Midbrain (tissue), 1 donor: Measurements from ENCODE around the gene CELSR1.

Experiments used
- DNase-seq: peaks from one replicate; lab custom pipeline; 2025; lab: John Stamatoyannopoulos, UW

Gene CELSR1

DNA sequence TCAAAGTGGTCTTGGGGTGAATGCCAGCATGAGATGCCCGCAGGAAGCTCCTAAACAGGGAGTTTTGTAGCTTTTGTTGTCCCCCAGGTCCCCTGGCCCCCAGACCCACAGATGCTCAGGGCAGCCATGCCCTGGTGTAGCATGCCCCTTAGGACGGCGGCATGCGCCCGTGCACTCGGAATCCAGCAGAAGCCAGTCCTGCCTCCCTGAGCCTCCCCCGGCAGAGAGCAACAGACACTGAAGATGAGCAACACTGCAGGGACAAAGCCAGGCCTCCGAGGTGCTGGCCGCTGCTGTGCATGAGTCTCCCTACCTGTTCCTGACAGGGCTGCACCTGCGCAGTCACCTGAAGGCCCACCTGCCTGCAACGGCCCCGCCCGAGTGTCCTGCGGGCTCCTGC lies 142.8 kb downstream of the CELSR1 start:
- no peak for DNase-seq

DNA sequence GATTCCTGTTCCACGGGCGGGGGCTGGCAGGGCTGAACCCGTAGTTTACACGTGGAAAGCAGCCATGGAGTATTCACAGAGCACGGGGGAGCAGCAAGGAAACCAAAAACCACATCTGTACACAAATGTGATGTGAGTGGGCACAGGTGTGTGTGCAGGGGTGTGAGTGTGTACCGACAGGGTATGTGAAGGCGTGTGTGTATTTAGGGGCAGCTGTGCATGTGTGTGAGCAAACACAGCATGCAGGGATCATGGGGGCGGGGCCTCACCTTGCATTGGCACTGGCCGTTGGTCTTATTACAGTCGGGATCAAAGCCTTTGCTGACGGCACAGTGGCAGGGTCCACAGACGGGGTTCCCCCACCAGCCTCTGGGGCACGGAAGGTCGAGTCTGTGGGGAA lies 143.5 kb downstream of the CELSR1 start:
- DNase-seq: no peak

DNA sequence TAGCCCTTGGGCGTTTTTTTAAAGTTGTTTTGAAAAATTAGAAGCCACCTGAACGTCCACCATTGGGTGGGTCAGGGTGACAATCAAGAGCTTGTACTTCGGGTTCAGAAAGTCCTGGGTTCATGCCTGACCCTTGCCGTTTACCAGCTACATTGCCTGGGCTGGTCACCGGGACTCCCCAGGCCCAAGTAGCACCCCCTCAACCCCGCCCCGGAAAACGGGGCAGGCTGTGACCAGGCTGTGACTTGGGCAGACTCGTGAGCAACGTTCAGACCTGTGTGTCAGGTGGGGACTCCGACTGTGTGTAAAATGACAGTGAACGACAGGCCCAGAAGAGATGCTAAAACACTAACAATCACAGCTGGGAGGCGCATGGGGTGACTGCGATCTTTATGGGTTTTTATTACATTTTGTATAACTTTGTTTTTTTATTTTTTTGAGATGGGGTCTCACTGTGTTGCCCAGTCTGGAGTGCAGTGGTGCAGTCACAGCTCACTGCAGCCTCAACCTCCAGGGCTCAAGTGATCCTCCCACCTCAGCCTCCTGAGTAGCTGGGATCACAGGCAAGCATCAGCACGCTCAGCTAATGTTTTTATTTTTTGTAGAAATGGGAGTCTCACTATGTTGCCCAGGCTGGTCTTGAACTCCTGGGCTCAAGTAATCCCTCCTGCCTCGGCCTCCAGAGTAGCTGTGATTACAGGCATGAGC lies 145.1 kb downstream of the CELSR1 start:
- DNase-seq: no peak

DNA sequence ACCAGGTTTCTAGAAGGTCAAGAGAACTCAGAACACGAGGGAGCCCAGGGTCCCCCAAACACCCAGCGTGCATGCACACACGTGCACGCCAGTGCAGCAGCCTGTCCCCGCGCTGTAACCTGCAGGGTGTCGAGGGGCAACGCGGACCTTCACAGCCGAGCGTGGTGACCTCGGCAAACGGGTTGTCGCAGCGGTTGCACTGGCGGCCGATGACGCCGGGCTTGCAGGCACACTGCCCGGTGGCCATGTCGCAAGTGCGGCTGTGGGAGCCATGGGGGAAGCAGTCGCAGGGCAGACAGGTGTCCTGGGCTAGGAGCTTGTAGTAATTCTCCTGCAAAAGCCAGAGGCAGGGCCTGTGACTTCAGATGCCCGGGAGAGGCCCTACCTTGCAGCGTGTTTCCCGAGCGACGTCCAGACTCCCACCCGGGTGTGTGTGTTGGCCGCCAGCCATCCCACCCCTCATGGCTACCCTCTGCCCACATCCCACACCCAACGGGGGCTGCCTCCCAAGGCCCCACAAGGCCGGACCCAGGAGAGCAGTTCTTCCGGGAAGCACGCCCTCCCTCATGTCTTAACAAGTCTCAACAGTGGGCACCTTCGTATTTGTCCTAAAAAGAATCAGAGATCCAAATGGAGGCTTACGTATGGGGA lies 145.8 kb downstream of the CELSR1 start:
- no peak for DNase-seq

DNA sequence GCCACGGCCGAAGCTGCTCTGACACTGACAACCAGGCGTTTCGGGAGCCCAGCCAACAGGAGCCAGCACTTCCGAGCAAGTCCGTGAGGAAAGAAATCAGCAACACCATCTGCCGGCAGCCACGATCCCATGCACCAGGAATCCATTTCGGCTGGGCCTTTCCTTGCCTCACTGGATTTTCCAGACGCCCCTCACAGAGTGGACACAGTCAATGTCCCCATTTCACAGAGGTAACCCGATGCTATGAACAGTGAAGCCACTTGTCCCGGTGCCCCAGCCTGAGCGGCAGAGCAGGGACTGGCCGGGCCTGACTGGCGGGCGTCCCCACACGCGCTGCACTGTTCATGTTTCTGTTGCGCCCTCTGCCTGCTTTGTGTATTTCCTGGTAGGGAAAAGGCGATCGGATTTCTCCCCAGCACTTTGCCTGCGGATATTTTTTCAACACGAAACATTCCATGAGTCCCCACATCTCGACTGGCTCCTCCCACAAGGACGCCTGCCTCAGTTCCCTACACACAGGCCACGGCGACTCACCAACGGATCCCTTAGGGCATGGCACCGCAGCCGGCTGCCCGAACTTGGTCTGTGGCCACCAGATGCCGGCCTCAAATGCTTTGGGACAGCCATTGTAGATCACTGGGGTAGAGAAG lies 146.6 kb downstream of the CELSR1 start:
- DNase-seq: peak; percentile 0

DNA sequence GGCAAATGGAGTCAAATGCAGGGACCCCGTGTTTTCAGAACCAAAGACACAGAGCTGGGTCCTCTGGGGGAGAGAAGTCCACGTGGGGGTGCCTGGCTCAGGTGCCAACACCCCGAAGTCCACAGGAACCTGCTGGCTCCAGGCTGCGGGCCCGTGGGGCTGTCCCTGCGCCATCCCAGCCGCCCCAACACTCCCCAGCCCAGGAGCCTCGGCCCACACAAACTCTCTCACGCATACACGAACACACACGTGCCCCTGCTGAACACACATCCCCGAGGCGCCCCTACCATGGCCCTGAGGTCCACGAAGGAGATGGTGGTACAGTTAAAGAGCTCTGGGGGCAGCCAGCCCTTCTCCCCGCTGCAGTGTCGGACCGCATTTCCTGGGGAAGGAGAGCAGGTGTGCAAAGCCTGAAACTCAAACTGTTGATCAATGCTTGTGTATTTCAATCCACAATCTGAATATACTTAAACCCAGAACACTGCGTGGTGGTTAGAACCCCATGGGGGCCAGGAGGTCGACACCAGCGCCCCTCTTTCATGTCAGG lies 147.2 kb downstream of the CELSR1 start:
- no peak for DNase-seq

DNA sequence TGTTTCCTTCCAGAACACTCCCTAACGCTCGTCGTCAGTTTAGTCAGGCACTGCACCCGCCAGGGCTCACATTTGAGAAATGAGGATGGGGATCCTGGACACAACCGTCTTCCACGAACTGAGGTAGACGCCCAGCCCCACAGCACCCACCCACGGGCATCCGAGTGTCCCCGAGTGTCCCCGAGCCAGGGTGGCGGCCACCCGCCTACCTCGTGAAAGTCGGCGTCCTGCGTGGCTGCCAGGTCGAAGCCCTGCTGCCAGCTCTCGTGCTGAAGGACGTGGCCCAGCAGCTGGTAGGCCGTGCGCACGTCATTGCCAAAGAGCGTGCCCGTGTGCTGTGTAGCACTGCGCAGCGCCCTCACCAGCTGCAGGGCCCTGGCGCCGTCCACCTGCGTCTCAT lies 148.3 kb downstream of the CELSR1 start:
- DNase-seq: no peak

DNA sequence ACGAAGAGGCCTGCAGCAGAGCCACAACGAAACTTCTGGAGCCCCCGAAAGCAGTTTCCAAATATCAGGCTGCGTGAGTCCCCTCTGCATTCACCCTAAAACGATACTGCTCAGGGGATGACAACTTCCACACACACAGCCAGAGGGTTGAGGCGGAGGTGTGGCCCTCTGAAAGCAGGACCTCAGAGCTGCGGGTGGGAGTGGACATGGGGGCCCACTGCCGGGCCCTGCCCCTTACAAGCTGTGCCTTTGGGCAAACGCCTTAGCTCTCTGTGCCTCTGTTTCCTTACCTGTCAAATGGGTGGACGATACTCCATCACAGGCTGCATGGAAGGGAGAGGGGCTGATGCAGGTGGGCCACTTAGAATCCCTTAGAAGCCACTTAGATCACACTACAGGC lies 148.8 kb downstream of the CELSR1 start:
- no peak for DNase-seq

DNA sequence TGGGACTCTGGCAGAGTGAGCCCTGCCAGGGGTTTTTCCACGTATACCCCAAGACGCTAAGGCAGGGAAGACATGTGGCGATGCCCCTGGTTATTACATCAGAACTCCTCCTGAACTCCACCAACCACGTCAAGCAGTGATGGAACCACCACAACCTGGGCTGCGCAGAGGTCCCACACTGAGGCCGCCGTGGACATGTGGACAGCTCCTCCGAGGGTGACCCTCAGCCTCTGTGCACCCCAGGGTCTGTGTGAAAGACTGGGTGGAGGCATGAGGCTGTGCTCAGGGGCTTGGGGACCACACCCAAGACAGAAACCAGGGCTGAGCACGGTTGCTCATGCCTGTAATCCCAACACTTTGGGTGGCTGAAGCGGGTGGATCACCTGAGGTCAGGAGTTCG lies 149.7 kb downstream of the CELSR1 start:
- no peak for DNase-seq

DNA sequence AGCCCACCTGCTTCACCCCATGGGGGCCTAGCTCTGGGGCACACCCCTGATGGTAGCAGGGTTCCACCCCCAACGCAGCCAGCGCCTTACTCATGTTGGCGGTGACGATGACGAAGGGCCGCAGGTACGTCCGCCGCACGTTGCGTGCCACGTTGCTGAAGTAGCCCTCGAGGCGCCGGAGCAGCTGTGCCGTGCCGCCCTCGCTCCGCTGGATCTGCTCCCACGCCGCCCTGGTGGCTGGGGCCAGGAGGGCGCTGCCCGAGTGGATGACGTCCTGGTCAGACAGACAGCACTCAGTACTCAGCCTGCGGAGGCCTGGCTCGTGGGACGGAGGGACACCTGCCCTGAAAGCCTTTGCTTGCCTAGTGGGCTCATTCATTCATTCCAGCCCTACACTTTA lies 151.1 kb downstream of the CELSR1 start:
- DNase-seq: no peak

DNA sequence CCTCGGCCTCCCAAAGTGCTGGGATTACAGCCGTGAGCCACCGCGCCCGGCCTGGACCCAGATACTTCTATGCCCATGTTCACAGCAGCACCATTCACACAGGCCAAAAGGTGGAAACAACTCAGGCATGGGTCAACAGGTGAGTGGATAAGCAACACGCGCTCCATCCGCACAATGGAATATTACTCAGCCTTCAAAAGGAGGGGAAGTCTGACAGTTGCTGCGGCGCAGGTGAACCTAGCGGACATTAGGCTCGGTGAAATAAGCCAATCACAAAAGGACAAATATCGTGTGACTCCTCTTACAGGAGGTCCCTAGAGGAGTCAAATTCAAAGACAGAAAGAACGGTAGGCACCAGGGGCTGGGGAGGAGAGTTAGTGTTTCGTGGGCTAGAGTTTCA lies 154.9 kb downstream of the CELSR1 start:
- no peak for DNase-seq

DNA sequence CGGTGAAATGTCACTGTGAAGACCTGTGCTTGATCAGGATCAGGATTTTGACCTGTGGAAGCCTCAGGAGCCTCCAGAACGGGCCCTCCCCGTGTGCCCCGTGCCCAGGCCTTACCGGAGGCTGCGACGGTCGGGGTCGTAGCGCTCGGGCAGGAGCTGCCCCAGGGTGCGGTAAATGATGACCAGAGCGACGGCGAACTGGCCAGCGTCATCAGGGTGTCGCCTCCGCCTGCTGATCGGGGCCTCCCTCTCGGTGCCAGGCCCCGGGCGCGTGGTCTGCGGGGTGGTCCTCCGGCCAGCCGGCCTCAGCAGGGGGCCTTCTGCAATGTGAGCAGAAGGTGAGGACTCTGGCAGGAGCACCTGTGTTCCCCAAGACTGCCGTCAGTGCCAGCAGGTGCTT lies 155.7 kb downstream of the CELSR1 start:
- DNase-seq: no peak

DNA sequence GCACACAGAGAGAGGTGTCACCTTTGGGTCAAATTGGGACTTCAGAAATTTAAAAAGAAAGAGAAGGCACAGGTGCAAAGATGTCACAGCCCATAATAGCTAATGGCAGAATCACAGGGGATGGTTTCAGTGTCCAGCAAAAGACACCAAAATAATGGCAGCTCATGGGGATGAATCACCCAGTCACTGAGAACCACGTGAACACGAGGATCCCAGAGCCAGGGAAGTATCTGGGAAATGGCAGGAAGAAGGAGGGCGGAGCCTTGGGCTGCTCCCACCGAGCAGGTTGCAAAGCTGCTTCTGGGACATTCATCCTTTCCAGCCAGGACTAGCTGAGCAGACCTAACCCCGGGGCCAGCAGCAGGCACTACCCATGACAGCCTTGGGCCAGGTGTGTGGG lies 156.3 kb downstream of the CELSR1 start:
- no peak for DNase-seq

DNA sequence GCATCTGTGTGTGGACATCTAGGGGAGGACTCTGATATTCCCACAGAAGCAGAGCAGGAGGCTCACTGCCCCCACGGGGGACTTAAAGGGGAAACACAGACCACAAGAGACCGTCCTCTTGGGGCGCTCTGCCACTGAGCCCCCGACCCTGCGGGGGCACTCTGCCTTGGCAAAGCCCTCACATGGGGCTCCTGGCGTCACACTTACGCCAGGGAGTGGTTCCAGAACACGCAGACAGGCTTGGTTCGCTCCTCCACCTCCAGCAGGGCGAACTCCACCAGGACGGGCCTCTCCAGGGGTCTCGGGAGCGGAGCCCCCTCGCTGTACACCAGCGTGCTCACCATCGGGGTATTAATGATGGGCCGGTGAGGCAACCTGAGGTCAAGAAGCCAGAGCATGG lies 156.8 kb downstream of the CELSR1 start:
- DNase-seq: no peak

DNA sequence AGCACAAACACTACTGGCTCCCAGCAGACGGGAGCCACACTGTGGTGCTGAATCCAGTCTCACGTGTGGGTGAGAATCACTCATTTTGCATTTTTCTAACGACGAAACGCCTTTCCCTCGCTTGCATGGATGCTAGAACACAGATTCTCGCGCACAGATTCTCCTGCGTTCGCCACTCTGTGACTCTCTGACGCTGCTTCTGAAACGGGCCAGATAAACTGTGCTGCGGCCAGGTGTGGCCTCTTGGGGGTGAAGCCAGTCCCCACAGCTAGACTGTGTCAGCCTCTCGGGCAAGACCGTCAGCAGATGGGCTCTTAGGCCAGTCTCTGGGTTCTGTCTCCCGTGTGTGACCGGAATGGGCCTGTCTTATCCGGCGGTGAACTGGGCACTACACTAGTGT lies 157.4 kb downstream of the CELSR1 start:
- no peak for DNase-seq

DNA sequence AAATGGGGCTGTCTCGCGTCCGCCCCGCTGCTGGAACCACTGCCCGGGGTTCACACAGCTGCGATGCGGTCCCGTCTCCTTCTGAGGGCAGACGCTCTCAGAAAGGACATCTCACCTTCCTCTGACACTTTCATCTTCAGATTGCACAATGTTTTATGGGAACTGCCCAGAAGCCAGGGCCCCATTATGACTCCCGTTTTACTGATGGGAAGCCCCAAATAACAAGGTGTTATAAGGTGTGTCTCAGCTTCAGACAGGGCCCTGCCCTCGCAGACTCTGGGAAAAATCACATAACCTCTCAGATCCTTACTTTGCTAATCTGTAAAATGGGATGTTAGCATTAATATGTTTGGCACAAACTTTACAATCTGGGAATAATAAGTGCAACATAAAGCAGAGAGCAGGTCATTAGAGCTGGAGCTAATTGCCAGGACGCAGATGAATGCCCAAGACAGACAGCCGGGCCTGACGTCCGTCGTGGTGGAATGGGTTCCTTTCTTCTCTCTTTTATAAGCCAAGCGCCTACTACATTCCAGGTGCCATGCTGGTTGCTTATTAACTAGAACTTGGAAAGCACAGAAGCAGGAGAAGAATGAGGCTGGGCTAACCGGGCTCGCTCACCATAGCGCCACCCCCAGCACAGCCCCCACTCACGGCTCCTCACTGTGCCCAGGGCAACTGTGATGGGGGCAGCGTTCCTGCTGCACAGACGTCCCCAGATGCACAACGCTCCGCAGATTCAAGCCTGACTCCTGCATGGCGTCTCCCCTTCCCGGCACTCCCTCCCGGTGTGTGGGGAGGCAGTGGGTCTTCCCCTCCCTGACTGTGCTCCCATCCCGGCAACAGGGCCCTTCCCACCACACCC lies 158.1 kb downstream of the CELSR1 start:
- no peak for DNase-seq

DNA sequence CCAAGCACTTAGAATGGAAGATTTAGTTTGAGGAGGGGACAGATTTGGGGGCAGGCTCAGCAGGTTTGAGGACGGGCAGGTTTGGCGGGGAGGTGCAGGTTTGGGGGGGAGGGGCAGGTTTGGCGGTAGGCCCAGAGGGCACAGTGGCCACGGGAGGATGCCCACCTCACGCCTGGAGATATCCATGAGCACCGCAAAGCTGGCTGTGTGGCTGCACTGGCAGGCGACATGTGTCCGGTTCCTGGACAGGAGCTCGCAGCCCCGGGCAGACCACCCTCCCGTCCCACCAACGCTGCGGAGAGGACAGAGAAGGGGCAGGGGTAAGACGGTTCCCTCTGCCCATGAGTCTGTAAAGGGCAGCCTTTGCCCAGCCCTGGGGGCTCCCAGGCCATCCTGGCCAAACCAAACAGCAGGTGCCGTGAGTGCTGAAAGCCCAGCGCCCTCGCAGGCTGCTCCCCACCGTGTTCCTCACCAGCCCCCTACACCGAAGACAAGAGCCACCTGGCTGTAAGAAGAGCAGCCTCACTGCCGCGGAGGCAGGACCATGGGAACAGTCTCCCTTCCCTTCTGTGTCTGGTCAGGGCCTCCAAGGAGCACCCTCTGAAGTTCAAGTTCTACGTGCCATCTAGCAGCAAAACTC lies 158.9 kb downstream of the CELSR1 start:
- no peak for DNase-seq

DNA sequence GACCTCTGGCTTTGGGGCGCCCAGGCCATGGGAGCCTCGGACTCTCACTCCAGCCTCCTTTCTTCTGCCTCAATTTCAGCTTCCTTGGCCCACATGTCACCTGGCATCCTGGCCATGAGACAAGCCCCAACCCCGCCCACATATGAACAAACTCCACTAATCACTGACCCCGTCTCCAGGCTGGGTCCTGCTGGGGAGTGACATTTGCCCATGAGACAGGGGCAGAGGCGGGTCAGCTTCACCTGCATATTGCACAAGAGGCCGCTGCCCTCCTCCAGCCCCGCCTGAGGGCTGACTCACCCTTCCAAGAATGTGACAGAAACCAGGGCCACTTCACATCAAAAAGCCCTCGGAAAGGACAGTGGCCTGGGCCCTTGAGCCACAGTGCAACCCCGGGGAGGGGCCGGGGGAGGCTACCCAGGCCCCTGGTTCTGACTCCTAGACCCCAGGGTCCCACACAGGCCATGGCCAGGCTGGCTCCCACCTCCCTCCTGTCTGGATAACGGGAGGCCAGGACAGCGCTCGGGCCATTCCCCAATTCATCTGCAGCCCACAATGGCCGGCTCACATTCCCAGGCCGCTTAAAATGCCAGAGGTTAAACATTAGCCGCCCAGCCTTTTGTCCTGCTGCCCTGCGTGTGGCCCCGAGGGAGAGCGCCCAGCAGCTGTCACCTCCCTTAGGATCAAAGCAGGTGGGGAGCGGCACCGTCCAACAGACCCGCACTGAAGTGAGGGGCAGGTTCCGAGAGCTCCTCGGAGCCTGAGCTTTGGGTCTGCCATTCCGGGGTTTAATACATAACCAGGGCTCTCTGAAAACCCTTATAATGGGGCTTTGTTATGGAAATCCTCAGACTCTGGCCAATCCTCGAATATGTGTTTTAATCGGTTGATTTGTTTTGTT lies 159.6 kb downstream of the CELSR1 start:
- no peak for DNase-seq

DNA sequence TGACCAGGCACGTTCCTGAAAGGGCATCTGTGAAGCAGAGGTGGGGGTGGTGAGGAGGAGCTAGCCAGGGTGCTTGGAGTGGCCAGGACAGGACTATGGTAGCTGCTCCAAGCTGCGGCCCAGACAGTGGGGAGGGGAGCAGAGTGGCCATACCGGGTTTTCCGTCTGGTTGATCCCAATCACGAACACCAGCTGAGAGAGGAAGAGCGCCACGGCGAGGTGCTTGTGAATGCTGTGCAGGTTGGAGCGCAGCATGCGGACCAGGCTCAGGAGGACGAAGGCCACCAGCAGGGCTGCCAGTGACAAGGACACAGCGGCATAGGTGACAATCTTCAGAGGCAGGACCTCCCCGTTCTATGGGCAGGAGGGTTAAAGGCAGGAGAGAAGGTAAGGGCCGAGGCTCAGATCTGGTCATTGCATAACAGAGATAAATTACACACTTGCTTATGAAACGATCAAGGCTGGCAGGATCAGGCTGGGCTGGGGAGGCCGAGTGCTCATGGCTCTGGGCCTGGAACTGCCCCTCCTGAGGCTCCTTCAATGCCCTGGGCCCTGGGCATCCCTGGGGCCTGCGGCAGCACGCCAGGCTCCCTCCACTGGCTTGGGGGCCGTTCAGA lies 160.4 kb downstream of the CELSR1 start:
- no peak for DNase-seq

DNA sequence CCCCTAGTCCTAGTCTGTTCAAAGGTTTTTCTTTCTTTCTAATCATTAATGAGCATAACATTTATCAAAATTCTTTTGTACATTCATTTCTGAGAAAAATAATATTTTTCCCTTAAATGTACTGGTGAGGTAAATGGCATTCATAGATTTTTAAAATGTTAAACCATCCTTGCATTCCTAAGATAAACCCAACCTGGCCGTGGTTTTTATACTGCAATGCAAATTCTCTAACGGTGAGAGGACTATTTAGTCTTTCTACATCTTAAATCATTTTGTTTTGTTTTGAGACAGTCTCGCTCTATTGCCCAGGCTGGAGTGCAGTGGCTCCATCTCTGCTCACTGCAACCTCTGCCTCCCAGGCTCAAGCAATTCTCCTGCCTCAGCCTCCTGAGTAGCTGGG lies 161.3 kb downstream of the CELSR1 start:
- no peak for DNase-seq
